Measurements from ENCODE around the gene GALP. TPM values are rescaled to one million over a fixed set of nuclear protein-coding genes. Genes with fewer than 3 reads are reported as not detected.

Gene GALP
- total and polyA plus RNA-seq, 2 experiments from 2014 or later = not detected

GRCh38 chr19:56139847-56140582 is 35.8 kb upstream of the GALP start:
- Histone ChIP-seq H3K4me2 (peak overlapping the region; percentile 77), H2AFZ (peak overlapping the region; percentile 69), H3K4me1 (ENCODE audit: insufficient read depth) (peaks cover 29% of the 10 kb centered on the region), H4K20me1 (replicated peaks; ENCODE audit: insufficient read depth) (no peaks in the 10 kb centered on the region; the same call in 1 of the 2 replicates), H3K4me3 (peak overlapping the region; percentile 57), H3K9me2 (ENCODE audit: insufficient read depth) (no peaks in the 10 kb centered on the region), H3K27me3 (ENCODE audit: insufficient read depth) (no peaks in the 10 kb centered on the region), H3K27ac (ENCODE audit: low read depth) (0 out of 2 replicates have a peak overlapping the region, but pooled peaks have one; percentile 35), H3K79me2 (replicated peaks; ENCODE audit: insufficient read depth) (peaks cover 32% of the 10 kb centered on the region), H3F3A (replicated peaks; ENCODE audit: low read depth) (peaks cover 19% of the 10 kb centered on the region), H3K36me3 (ENCODE audit: insufficient read depth) (no peaks in the 10 kb centered on the region)
- ATAC-seq = no peak
- Mint-ChIP-seq H3K4me1 (peaks cover 38% of the 10 kb centered on the region), H3K36me3 (ENCODE audit: low read depth) (no peaks in the 10 kb centered on the region), H3K27ac (peak overlapping the region; percentile 97), H3K27me3 (ENCODE audit: insufficient read depth, low read depth, poor library complexity) (peaks cover 17% of the 10 kb centered on the region), H3K9me3 (no peaks in the 10 kb centered on the region; the same call in 2 of the 3 replicates), H3K4me3 (peak overlapping the region; percentile 78)
- no peak for TF ChIP-seq NANOG (IDR thresholded peaks at IDR 0.05; ENCODE audit: borderline replicate concordance)
- TF ChIP-seq REST (IDR thresholded peaks at IDR 0.05; ENCODE audit: unreplicated experiment) = no peak
- no peak for TF ChIP-seq ETS1 (IDR thresholded peaks at IDR 0.05)
- no peak for TF ChIP-seq ZNF114 (CRISPR knock-in tag; IDR thresholded peaks at IDR 0.05)
- TF ChIP-seq CTCF (conservative IDR thresholded peaks at IDR 0.05; ENCODE audit: low read depth in 2 of 2) = no peak
- TF ChIP-seq EZH2phosphoT487 (IDR thresholded peaks at IDR 0.05; ENCODE audit: unreplicated experiment) = no peak
- no peak for TF ChIP-seq ZNF462 (CRISPR knock-in tag; IDR thresholded peaks at IDR 0.05)
- no peak for TF ChIP-seq EZH2 (IDR thresholded peaks at IDR 0.05; ENCODE audit: low read depth, unreplicated experiment)
- TF ChIP-seq POLR2AphosphoS5 (IDR thresholded peaks at IDR 0.05; ENCODE audit: low read depth) = no peak
- TF ChIP-seq CREB1 (CRISPR knock-in tag; IDR thresholded peaks at IDR 0.05; ENCODE audit: low read depth) = no peak
- TF ChIP-seq JUNB (IDR thresholded peaks at IDR 0.05; ENCODE audit: unreplicated experiment) = no peak
- no peak for TF ChIP-seq STAT1 (IDR thresholded peaks at IDR 0.05; ENCODE audit: unreplicated experiment)
- no peak for TF ChIP-seq ZNF331 (CRISPR knock-in tag; IDR thresholded peaks at IDR 0.05; ENCODE audit: low read depth)
- DNase-seq (ENCODE audit: low spot score) = no peak
